ENCODE data around the gene PLXNC1.
"Not testable (repeated sequence)": the region's sequence is repeated elsewhere in the genome, so short reads cannot be mapped to it uniquely, and the experiment has no call there.

Gene PLXNC1

GRCh38 chr12:94290353-94290752 lies 142.0 kb downstream of the PLXNC1 start:
- H3K9me3 Mint-ChIP-seq (ENCODE audit: low read depth): no peaks in the 10 kb centered on the region
- H3K4me3 Mint-ChIP-seq: no peak overlapping the region
- no peaks in the 10 kb centered on the region for H3K27me3 Mint-ChIP-seq
- peaks cover 9% of the 10 kb centered on the region for H3K36me3 Mint-ChIP-seq
- H3K27ac Mint-ChIP-seq: no peak overlapping the region
- H3K4me1 Mint-ChIP-seq (ENCODE audit: low read depth): no peaks in the 10 kb centered on the region

GRCh38 chr12:94297096-94297699 lies 148.8 kb downstream of the PLXNC1 start:
- Mint-ChIP-seq H3K36me3 (peaks cover 38% of the 10 kb centered on the region), H3K27me3 (no peaks in the 10 kb centered on the region), H3K27ac (no peak overlapping the region), H3K4me3 (no peak overlapping the region), H3K4me1 (ENCODE audit: low read depth) (no peaks in the 10 kb centered on the region), H3K9me3 (ENCODE audit: low read depth) (no peaks in the 10 kb centered on the region)

GRCh38 chr12:94297876-94298505 lies 149.6 kb downstream of the PLXNC1 start:
- Mint-ChIP-seq H3K27ac (no peak overlapping the region), H3K27me3 (no peaks in the 10 kb centered on the region), H3K4me1 (ENCODE audit: low read depth) (no peaks in the 10 kb centered on the region), H3K36me3 (peaks cover 44% of the 10 kb centered on the region), H3K4me3 (no peak overlapping the region), H3K9me3 (ENCODE audit: low read depth) (no peaks in the 10 kb centered on the region)

GRCh38 chr12:94299846-94300245 lies 151.5 kb downstream of the PLXNC1 start:
- Mint-ChIP-seq H3K4me1 (ENCODE audit: low read depth) (peaks cover 2% of the 10 kb centered on the region), H3K4me3 (no peak overlapping the region), H3K27ac (peak overlapping the region; percentile 8), H3K9me3 (ENCODE audit: low read depth) (no peaks in the 10 kb centered on the region), H3K36me3 (peaks cover 48% of the 10 kb centered on the region), H3K27me3 (no peaks in the 10 kb centered on the region)

- peaks cover 49% of the 10 kb centered on the region for H3K36me3 Mint-ChIP-seq
- no peak overlapping the region for H3K27ac Mint-ChIP-seq
- H3K27me3 Mint-ChIP-seq: no peaks in the 10 kb centered on the region
- no peaks in the 10 kb centered on the region for H3K9me3 Mint-ChIP-seq (ENCODE audit: low read depth)
- H3K4me3 Mint-ChIP-seq: no peak overlapping the region
- peaks cover 15% of the 10 kb centered on the region for H3K4me1 Mint-ChIP-seq (ENCODE audit: low read depth)
These were observed 155.6 kb downstream of the PLXNC1 start for GRCh38 chr12:94304012-94304411.

- Mint-ChIP-seq H3K9me3 (ENCODE audit: low read depth) (no peaks in the 10 kb centered on the region), H3K27ac (no peak overlapping the region), H3K4me3 (no peak overlapping the region), H3K27me3 (no peaks in the 10 kb centered on the region), H3K4me1 (ENCODE audit: low read depth) (peaks cover 15% of the 10 kb centered on the region), H3K36me3 (peaks cover 54% of the 10 kb centered on the region)
These were observed 156.2 kb downstream of the PLXNC1 start for GRCh38 chr12:94304566-94305061.

- H3K4me1 Mint-ChIP-seq (ENCODE audit: low read depth): peaks cover 15% of the 10 kb centered on the region
- H3K27ac Mint-ChIP-seq: peak overlapping the region; percentile 42
- no peaks in the 10 kb centered on the region for H3K9me3 Mint-ChIP-seq (ENCODE audit: low read depth)
- peaks cover 49% of the 10 kb centered on the region for H3K36me3 Mint-ChIP-seq
- H3K4me3 Mint-ChIP-seq: no peak overlapping the region
- no peaks in the 10 kb centered on the region for H3K27me3 Mint-ChIP-seq
These were observed 157.0 kb downstream of the PLXNC1 start for GRCh38 chr12:94305130-94305957.

- H3K27ac Mint-ChIP-seq: no peak overlapping the region
- H3K36me3 Mint-ChIP-seq: peaks cover 46% of the 10 kb centered on the region
- peaks cover 15% of the 10 kb centered on the region for H3K4me1 Mint-ChIP-seq (ENCODE audit: low read depth)
- H3K4me3 Mint-ChIP-seq: no peak overlapping the region
- H3K27me3 Mint-ChIP-seq: no peaks in the 10 kb centered on the region
- no peaks in the 10 kb centered on the region for H3K9me3 Mint-ChIP-seq (ENCODE audit: low read depth)
These were observed 160.2 kb downstream of the PLXNC1 start for GRCh38 chr12:94308612-94309011.

GRCh38 chr12:94309373-94309772 lies 161.0 kb downstream of the PLXNC1 start:
- no peak overlapping the region for H3K4me3 Mint-ChIP-seq
- H3K4me1 Mint-ChIP-seq (ENCODE audit: low read depth): peaks cover 14% of the 10 kb centered on the region
- H3K27ac Mint-ChIP-seq: no peak overlapping the region
- H3K36me3 Mint-ChIP-seq: peaks cover 45% of the 10 kb centered on the region
- H3K27me3 Mint-ChIP-seq: no peaks in the 10 kb centered on the region
- no peaks in the 10 kb centered on the region for H3K9me3 Mint-ChIP-seq (ENCODE audit: low read depth)

GRCh38 chr12:94312378-94312777 lies 164.0 kb downstream of the PLXNC1 start:
- Mint-ChIP-seq H3K27me3 (no peaks in the 10 kb centered on the region), H3K27ac (no peak overlapping the region), H3K36me3 (peaks cover 38% of the 10 kb centered on the region), H3K4me1 (ENCODE audit: low read depth) (no peaks in the 10 kb centered on the region), H3K9me3 (ENCODE audit: low read depth) (peaks cover 3% of the 10 kb centered on the region), H3K4me3 (no peak overlapping the region)

GRCh38 chr12:94316600-94316999 lies 168.2 kb downstream of the PLXNC1 start:
- H3K9me3 Mint-ChIP-seq (ENCODE audit: low read depth): peaks cover 26% of the 10 kb centered on the region
- peaks cover 50% of the 10 kb centered on the region for H3K36me3 Mint-ChIP-seq
- not testable (repeated sequence) for H3K27me3 Mint-ChIP-seq; H3K4me1 Mint-ChIP-seq (ENCODE audit: low read depth); H3K27ac Mint-ChIP-seq; H3K4me3 Mint-ChIP-seq

- Mint-ChIP-seq H3K36me3 (peaks cover 45% of the 10 kb centered on the region), H3K4me1 (ENCODE audit: low read depth) (no peaks in the 10 kb centered on the region), H3K27ac (no peak overlapping the region), H3K9me3 (ENCODE audit: low read depth) (peaks cover 27% of the 10 kb centered on the region), H3K27me3 (no peaks in the 10 kb centered on the region), H3K4me3 (no peak overlapping the region)
These were observed 169.8 kb downstream of the PLXNC1 start for GRCh38 chr12:94318181-94318580.

- peaks cover 57% of the 10 kb centered on the region for H3K36me3 Mint-ChIP-seq
- no peaks in the 10 kb centered on the region for H3K27me3 Mint-ChIP-seq
- H3K4me3 Mint-ChIP-seq: no peak overlapping the region
- no peaks in the 10 kb centered on the region for H3K4me1 Mint-ChIP-seq (ENCODE audit: low read depth)
- peaks cover 30% of the 10 kb centered on the region for H3K9me3 Mint-ChIP-seq (ENCODE audit: low read depth)
- H3K27ac Mint-ChIP-seq: no peak overlapping the region
These were observed 171.7 kb downstream of the PLXNC1 start for GRCh38 chr12:94320109-94320508.

GRCh38 chr12:94322346-94322745 lies 174.0 kb downstream of the PLXNC1 start:
- peaks cover 27% of the 10 kb centered on the region for H3K9me3 Mint-ChIP-seq (ENCODE audit: low read depth)
- H3K36me3 Mint-ChIP-seq: peaks cover 66% of the 10 kb centered on the region
- H3K4me1 Mint-ChIP-seq (ENCODE audit: low read depth): peaks cover 2% of the 10 kb centered on the region
- no peaks in the 10 kb centered on the region for H3K27me3 Mint-ChIP-seq
- H3K4me3 Mint-ChIP-seq: no peak overlapping the region
- no peak overlapping the region for H3K27ac Mint-ChIP-seq

GRCh38 chr12:94326234-94326633 lies 177.9 kb downstream of the PLXNC1 start:
- Mint-ChIP-seq H3K36me3 (peaks cover 52% of the 10 kb centered on the region), H3K4me3 (no peak overlapping the region), H3K27me3 (no peaks in the 10 kb centered on the region), H3K9me3 (ENCODE audit: low read depth) (peaks cover 8% of the 10 kb centered on the region), H3K4me1 (ENCODE audit: low read depth) (peaks cover 2% of the 10 kb centered on the region), H3K27ac (no peak overlapping the region)

Data from activated naive CD8-positive, alpha-beta T cell (primary cell).